Endothelial cell of umbilical vein (primary cell): ENCODE results near the gene TRIM71. TPM values are rescaled to one million over a fixed set of nuclear protein-coding genes. Genes with fewer than 3 reads are reported as not detected.

Experiments
- BruUV-seq: library from RNA; stranded (reverse); fragments of 400-500 nt; replicated peaks from 2 replicates; lab custom pipeline; 2021; lab: Mats Ljungman, UMichigan
- CTCF ChIA-PET: fragments of 300-600, 350-600 bp; sonication (Branson Sonifier 250); formaldehyde crosslinking; loops from one replicate; lab custom pipeline; 2021; ENCODE audit warnings: antibody characterized with exemption, inconsistent platforms; lab: Charles Lee
- POLR2A ChIA-PET: fragments of 300-600, 350-600 bp; sonication (Branson Sonifier 250); formaldehyde crosslinking; loops from one replicate; lab custom pipeline; 2021; ENCODE audit warnings: antibody characterized with exemption, inconsistent platforms; lab: Charles Lee
- DNase-seq: peaks from one replicate; pipeline ENCODE4 v3.0.0-alpha.2; 2011; ENCODE audit warnings: low read depth, low spot score
- FAIRE-seq: peaks from 2 replicates; lab custom pipeline; 2011; peaks lifted over from hg19 to GRCh38; lab: Jason Lieb, UNC
- H2AFZ ChIP-seq: 2 replicates; pipeline ENCODE4 v1.6.0; 2012; ENCODE audit warnings: low read depth, low read length, control low read depth, inconsistent platforms
- H3K27ac ChIP-seq: 2 replicates; pipeline ENCODE4 v1.5.1; 2011; ENCODE audit warnings: low read depth, mild to moderate bottlenecking, control low read depth, low read length, moderate library complexity; ENCODE audit not compliant: insufficient read depth
- H3K27me3 ChIP-seq, 2 experiments: 2 replicates each; pipeline versions ENCODE4 v1.6.0 to v1.6.1; 2011; ENCODE audit warnings: low read length in 2 of 2, mixed read lengths in 1 of 2; ENCODE audit not compliant: control insufficient read depth in 2 of 2, insufficient read depth in 2 of 2
- H3K36me3 ChIP-seq, 2 experiments: 2 replicates in 1 of 2; 3 replicates in 1 of 2; pipeline ENCODE4 v1.5.1; 2011; ENCODE audit warnings: low read length in 2 of 2, mild to moderate bottlenecking in 1 of 2, moderate library complexity in 1 of 2; ENCODE audit not compliant: control insufficient read depth in 2 of 2, insufficient read depth in 2 of 2; ENCODE audit errors: extremely low read depth in 1 of 2
- H3K4me1 ChIP-seq: 3 replicates; pipeline ENCODE4 v1.5.1; 2011; ENCODE audit warnings: mild to moderate bottlenecking, low read length; ENCODE audit not compliant: control insufficient read depth, insufficient read depth; ENCODE audit errors: extremely low read depth
- H3K4me2 ChIP-seq: 2 replicates; pipeline ENCODE4 v1.6.1; 2011; ENCODE audit warnings: low read length, control low read depth, mixed read lengths; ENCODE audit not compliant: insufficient read depth
- H3K4me3 ChIP-seq, 3 experiments: fragments of 200-600 bp in 1 of 3; sonication (generic), shearing (Covaris generic) in 1 of 3; replicated peaks in 1 of 3; 2 replicates each; pipeline ENCODE4 v1.5.1; 2011 to 2016; ENCODE audit warnings: control low read depth in 3 of 3, low read length in 3 of 3, mild to moderate bottlenecking in 2 of 3, inconsistent platforms in 1 of 3, low read depth in 1 of 3, moderate library complexity in 1 of 3; ENCODE audit not compliant: insufficient read depth in 1 of 3
- H3K79me2 ChIP-seq: 2 replicates; pipeline ENCODE4 v1.6.0; 2012; ENCODE audit warnings: low read length, inconsistent platforms; ENCODE audit not compliant: control insufficient read depth, insufficient read depth
- H3K9ac ChIP-seq: replicated peaks from 2 replicates; pipeline ENCODE3; 2011; ENCODE audit warnings: low read length, control low read depth; ENCODE audit not compliant: insufficient read depth; ENCODE audit errors: extremely low read depth
- H3K9me1 ChIP-seq: replicated peaks from 3 replicates; pipeline ENCODE4 v1.6.0; 2011; ENCODE audit warnings: mild to moderate bottlenecking, low read length; ENCODE audit not compliant: control insufficient read depth, insufficient read depth; ENCODE audit errors: extremely low read depth
- H3K9me3 ChIP-seq: replicated peaks from 2 replicates; pipeline ENCODE4 v1.5.1; 2012; ENCODE audit warnings: low read length, inconsistent platforms; ENCODE audit not compliant: control insufficient read depth, insufficient read depth
- H4K20me1 ChIP-seq: replicated peaks from 2 replicates; pipeline ENCODE3; 2011; ENCODE audit warnings: mild to moderate bottlenecking, low read length; ENCODE audit not compliant: control insufficient read depth, insufficient read depth; ENCODE audit errors: extremely low read depth
- EZH2 ChIP-seq: IDR thresholded peaks from 2 replicates; pipeline ENCODE4 v1.6.1; 2012; ENCODE audit warnings: borderline replicate concordance, low read depth, mild to moderate bottlenecking, moderate library complexity, low read length, inconsistent platforms; ENCODE audit not compliant: severe bottlenecking
- FOS ChIP-seq: IDR thresholded peaks from 2 replicates; pipeline ENCODE4 v1.6.1; 2011; ENCODE audit warnings: mild to moderate bottlenecking, low read length, moderate library complexity, borderline replicate concordance; ENCODE audit not compliant: insufficient read depth
- GATA2 ChIP-seq: IDR thresholded peaks from 2 replicates; pipeline ENCODE4 v1.7.0; 2011; ENCODE audit warnings: low read depth, mild to moderate bottlenecking, moderate library complexity, mixed read lengths, low read length; ENCODE audit not compliant: insufficient read length, insufficient read depth
- JUN ChIP-seq: IDR thresholded peaks from 2 replicates; pipeline ENCODE4 v1.6.1; 2011; ENCODE audit warnings: borderline replicate concordance, low read depth; ENCODE audit not compliant: insufficient read length, insufficient read depth
- MYC ChIP-seq: IDR thresholded peaks from one replicate; pipeline ENCODE4 v1.6.1; 2011; ENCODE audit warnings: mild to moderate bottlenecking, low read depth, low read length
- POLR2A ChIP-seq: IDR thresholded peaks from 2 replicates; pipeline ENCODE4 v1.6.1; 2012; ENCODE audit warnings: low read depth, mild to moderate bottlenecking, control low read depth, low read length
- POLR2AphosphoS5 ChIP-seq: IDR thresholded peaks from 2 replicates; pipeline ENCODE4 v1.6.1; 2012; ENCODE audit warnings: low read depth, mild to moderate bottlenecking, control low read depth, low read length, moderate library complexity; ENCODE audit not compliant: insufficient read depth
- dilution Hi-C: fragments of 300-500 bp; cut with MboI; formaldehyde crosslinking; loops from one replicate; pipeline ENCODE4 v1.15.0; 2019; ENCODE audit warnings: low sequenced_read_pairs; ENCODE audit not compliant: extremely low pct_ligation_motif_present
- intact Hi-C: fragments of 100-400 bp; cut with micrococcal nuclease; formaldehyde crosslinking; loops from one replicate; pipeline ENCODE4 v1.10.0; 2022
- polyA plus RNA-seq, 4 experiments: library from polyadenylated mRNA; depleted of rRNA in 3 of 4; stranded (reverse) in 3 of 4; unstranded in 1 of 4; fragments of >200 nt; gene quantifications; 2 replicates each; pipeline versions ENCODE4 v1.2.1 to v1.2.3, GENCODE V29; 2011 to 2012; ENCODE audit warnings: missing spikeins in 1 of 4
- total RNA-seq: library from RNA; stranded (reverse); gene quantifications from 2 replicates; pipeline ENCODE4 v1.2.3, GENCODE V29; 2021
- TF ChIP-seq, protein P1 (sequence below), 2 donors: IDR thresholded peaks; 1 replicate in 1 of 2; 2 replicates in 1 of 2; pipeline ENCODE4 v1.5.1; 2011; ENCODE audit warnings: low read length in 2 of 2, mild to moderate bottlenecking in 2 of 2, moderate library complexity in 2 of 2, control low read depth in 1 of 2, inconsistent platforms in 1 of 2, low read depth in 1 of 2; ENCODE audit not compliant: insufficient read depth in 1 of 2; ENCODE audit errors: extremely low read depth in 1 of 2
- TF ChIP-seq, protein P2 (sequence below): IDR thresholded peaks from 2 replicates; pipeline ENCODE4 v1.6.1; 2011; ENCODE audit not compliant: insufficient read depth, insufficient read length

The TRIM71 gene
- total and polyA plus RNA-seq, 2 donors (not counting 3 experiments of a cell fraction or from before 2014, with no cell fraction given): not detected

DNA sequence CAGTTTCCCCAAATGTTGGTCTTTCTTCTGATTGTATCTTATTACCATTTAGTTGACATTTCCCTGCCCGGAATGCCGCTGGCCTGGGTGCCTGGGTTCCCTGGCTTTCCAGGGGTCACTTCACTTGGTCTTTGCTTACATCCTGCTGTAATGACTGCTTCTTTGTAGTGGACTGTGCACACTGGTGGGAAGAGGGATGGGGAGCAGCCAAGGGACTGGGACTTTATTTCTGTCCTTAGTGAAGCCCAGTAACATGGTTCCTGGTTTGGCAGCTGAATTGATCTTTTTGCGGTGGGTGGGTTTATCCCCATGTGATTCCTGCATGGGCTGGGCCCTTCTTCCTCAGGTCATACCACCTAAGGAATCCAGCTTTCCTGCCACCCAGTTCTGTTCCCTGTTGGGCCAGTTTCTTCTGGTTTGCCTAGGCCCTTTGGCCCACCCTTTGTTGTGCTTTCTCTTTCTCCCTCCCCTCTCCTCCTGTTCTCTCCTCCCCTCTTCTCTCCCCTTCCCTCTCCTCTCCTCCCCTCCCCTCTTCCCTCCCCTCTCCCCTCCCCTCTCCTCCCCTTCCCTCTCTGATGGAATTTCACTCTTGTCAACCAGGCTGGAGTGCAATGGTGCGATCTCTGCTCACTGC is 41.9 kb downstream of the TRIM71 start:
- POLR2A ChIA-PET: interaction anchor here (0.7 kb wide), 1 partner anchor 24 kb away, joined by 4 read pairs; no protein-coding TSS in a partner anchor
- no peak overlapping the region for H3K4me2 ChIP-seq
- no peak for TF ChIP-seq EZH2
- TF ChIP-seq GATA2: no peak
- TF ChIP-seq, protein P1, sequence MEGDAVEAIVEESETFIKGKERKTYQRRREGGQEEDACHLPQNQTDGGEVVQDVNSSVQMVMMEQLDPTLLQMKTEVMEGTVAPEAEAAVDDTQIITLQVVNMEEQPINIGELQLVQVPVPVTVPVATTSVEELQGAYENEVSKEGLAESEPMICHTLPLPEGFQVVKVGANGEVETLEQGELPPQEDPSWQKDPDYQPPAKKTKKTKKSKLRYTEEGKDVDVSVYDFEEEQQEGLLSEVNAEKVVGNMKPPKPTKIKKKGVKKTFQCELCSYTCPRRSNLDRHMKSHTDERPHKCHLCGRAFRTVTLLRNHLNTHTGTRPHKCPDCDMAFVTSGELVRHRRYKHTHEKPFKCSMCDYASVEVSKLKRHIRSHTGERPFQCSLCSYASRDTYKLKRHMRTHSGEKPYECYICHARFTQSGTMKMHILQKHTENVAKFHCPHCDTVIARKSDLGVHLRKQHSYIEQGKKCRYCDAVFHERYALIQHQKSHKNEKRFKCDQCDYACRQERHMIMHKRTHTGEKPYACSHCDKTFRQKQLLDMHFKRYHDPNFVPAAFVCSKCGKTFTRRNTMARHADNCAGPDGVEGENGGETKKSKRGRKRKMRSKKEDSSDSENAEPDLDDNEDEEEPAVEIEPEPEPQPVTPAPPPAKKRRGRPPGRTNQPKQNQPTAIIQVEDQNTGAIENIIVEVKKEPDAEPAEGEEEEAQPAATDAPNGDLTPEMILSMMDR (IDR thresholded peaks at IDR 0.05; ENCODE audit: extremely low read depth in 1 of 2, insufficient read depth in 1 of 2, low read depth in 1 of 2, low read length in 2 of 2): no peak
- TF ChIP-seq POLR2A: no peak
- TF ChIP-seq MYC: no peak
- TF ChIP-seq, protein P2, sequence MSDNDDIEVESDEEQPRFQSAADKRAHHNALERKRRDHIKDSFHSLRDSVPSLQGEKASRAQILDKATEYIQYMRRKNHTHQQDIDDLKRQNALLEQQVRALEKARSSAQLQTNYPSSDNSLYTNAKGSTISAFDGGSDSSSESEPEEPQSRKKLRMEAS: no peak
- TF ChIP-seq FOS: no peak
- no peak for TF ChIP-seq POLR2AphosphoS5
- TF ChIP-seq JUN: no peak
- no peak overlapping the region for H3K9ac ChIP-seq
- intact Hi-C loops: loop anchor here (1.0 kb wide), 1 partner anchor 9 kb away; no protein-coding TSS in a partner anchor
- peaks cover 0 to 2% of the 10 kb centered on the region in 2 experiments for H3K27me3 ChIP-seq
- FAIRE-seq (no peak), DNase-seq (no peak)
- no peak overlapping the region for H3K27ac ChIP-seq
- BruUV-seq: no TSS peak
- H2AFZ ChIP-seq: no peak overlapping the region
- CTCF ChIA-PET: no interaction called here
- no peaks in the 10 kb centered on the region for H3K4me1 ChIP-seq
- no peaks in the 10 kb centered on the region for H3K79me2 ChIP-seq
- H3K9me3 ChIP-seq: no peaks in the 10 kb centered on the region
- H4K20me1 ChIP-seq: no peaks in the 10 kb centered on the region
- no peaks in the 10 kb centered on the region for H3K9me1 ChIP-seq
- dilution Hi-C loops: no loop called here
- H3K4me3 ChIP-seq: no peak overlapping the region
- no peaks in the 10 kb centered on the region for H3K36me3 ChIP-seq
